Myocyte (in vitro differentiated cells): Measurements from ENCODE around the gene XPC. TPM values are rescaled to one million over a fixed set of nuclear protein-coding genes. Genes with fewer than 3 reads are reported as not detected.
"Not testable (repeated sequence)": the region's sequence is repeated elsewhere in the genome, so short reads cannot be mapped to it uniquely, and the experiment has no call there.

Source experiments
- DNase-seq: peaks from one replicate; pipeline ENCODE4 v3.0.0-alpha.2; 2012; ENCODE audit warnings: low read depth
- polyA plus RNA-seq: library from polyadenylated mRNA; unstranded; fragments of >200 nt; gene quantifications from one replicate; pipeline ENCODE4 v1.2.1, GENCODE V29; 2012; ENCODE audit warnings: missing spikeins
- total RNA-seq: library from RNA; depleted of rRNA; stranded (reverse); fragments of >200 nt; gene quantifications from 2 replicates; pipeline ENCODE4 v1.2.3, GENCODE V29; 2014

Gene XPC
- total RNA-seq: 22.3 and 27.0 TPM in 2 replicates
- 21.1 TPM for polyA plus RNA-seq

GRCh38 chr3:14178247-14179113 lies at the start of gene XPC, which contains the start of gene LSM3:
TSS of gene XPC (minus strand) at chr3:14178601. CDS start at chr3:14178568, 33 bp downstream.
TSS of gene LSM3 (plus strand) at chr3:14178817. CDS start at chr3:14178861, 44 bp downstream.
- peak; percentile 99 for DNase-seq

- no peak for DNase-seq
Observed at GRCh38 chr3:14227856-14228255, 49.5 kb upstream of the XPC start.

GRCh38 chr3:14226351-14226750 lies 48.0 kb upstream of the XPC start:
- DNase-seq: not testable (repeated sequence)

GRCh38 chr3:14225421-14225820 lies 47.0 kb upstream of the XPC start:
- DNase-seq: no peak

GRCh38 chr3:14224895-14225294 lies 46.5 kb upstream of the XPC start:
- DNase-seq: no peak

GRCh38 chr3:14223595-14223994 lies 45.2 kb upstream of the XPC start:
- no peak for DNase-seq

- peak; percentile 44 for DNase-seq
Observed at GRCh38 chr3:14222900-14223594, 44.6 kb upstream of the XPC start.

- DNase-seq: no peak
Observed at GRCh38 chr3:14222457-14222856, 44.1 kb upstream of the XPC start.

- no peak for DNase-seq
Observed at GRCh38 chr3:14221902-14222301, 43.5 kb upstream of the XPC start.

GRCh38 chr3:14220933-14221332 lies 42.5 kb upstream of the XPC start:
- no peak for DNase-seq

GRCh38 chr3:14218355-14218754 lies 40.0 kb upstream of the XPC start:
- no peak for DNase-seq

- no peak for DNase-seq
Observed at GRCh38 chr3:14216257-14217048, 38.1 kb upstream of the XPC start.

GRCh38 chr3:14214764-14215163 lies 36.4 kb upstream of the XPC start:
- DNase-seq: no peak

- DNase-seq: no peak
Observed at GRCh38 chr3:14213066-14213774, 34.8 kb upstream of the XPC start.

- no peak for DNase-seq
Observed at GRCh38 chr3:14212032-14212431, 33.6 kb upstream of the XPC start.

- DNase-seq: no peak
Observed at GRCh38 chr3:14211621-14212020, 33.2 kb upstream of the XPC start.

GRCh38 chr3:14210843-14211594 lies 32.6 kb upstream of the XPC start:
- DNase-seq: peak; percentile 40

GRCh38 chr3:14210290-14210688 lies 31.9 kb upstream of the XPC start:
- DNase-seq: no peak

- DNase-seq: no peak
Observed at GRCh38 chr3:14209581-14210289, 31.3 kb upstream of the XPC start.
